Right forelimb (tissue), 1 donor: ENCODE results near the gene P2RX1.
"Not testable (repeated sequence)": the region's sequence is repeated elsewhere in the genome, so short reads cannot be mapped to it uniquely, and the experiment has no call there.

Experiments used
- DNase-seq: peaks from one replicate; pipeline ENCODE4 v3.0.0-alpha.2; 2018

P2RX1 gene

DNA sequence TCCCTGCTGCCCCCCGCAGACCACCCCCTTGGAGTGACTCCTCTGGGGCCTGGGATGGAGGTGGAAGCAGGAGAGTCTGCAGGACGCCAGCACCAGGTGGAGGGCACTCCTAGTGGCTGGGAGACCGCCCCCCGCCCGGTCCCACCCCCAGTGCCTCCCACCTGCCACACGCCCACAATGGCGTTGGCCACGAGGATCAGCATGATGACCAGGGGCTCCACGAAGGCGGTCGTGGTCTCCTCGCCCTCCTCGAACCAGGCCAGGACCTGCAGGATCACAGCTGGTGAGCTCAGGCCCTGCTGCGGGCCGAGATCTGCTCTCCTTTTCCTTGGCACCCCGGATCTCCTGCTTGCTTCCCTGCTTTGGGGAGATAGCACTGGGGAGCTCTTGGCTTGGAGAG, 35.2 kb upstream of the P2RX1 start:
- DNase-seq = no peak

- DNase-seq = no peak
Measured at GRCh38 chr17:3951003-3951402, 34.7 kb upstream of the P2RX1 start.

DNA sequence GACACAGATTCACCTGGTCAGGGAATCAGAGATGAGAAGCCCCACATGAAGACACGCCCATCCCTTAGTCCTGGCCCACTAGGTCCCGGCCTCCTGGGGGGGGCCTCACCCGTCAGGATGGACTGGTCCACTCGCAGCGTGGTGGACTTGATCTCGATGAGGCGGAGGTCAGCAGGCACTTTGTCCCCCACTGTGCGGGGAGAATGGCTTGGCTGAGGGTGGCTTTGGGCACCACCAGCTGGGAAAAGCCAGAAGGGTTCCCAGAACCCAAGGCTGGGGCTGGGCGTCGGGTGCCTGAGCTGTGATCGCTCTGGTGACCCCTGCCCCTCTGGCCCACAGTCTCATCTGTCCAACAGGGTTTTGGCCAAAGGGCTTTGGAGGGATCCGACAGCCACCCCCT, 34.3 kb upstream of the P2RX1 start:
- DNase-seq = no peak

DNA sequence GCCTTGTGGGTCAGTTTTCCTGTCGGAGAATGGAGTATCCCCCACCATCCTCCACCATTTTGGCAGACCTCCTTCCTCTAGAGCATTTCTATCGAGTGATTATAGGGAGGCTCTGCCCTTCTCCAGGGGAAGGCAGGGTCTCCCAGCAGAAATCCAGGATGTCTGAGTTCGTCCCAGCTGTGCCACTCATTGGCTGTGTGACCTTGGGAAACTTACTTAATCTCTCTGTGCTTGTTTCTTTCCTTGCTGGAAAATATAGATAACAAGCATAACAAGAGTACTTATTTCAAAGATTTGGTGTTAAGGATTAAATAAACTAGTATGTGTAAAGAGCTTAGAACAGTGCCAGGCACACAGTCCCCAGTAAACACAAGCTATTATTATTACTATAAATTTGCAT, 33.2 kb upstream of the P2RX1 start:
- no peak for DNase-seq

DNA sequence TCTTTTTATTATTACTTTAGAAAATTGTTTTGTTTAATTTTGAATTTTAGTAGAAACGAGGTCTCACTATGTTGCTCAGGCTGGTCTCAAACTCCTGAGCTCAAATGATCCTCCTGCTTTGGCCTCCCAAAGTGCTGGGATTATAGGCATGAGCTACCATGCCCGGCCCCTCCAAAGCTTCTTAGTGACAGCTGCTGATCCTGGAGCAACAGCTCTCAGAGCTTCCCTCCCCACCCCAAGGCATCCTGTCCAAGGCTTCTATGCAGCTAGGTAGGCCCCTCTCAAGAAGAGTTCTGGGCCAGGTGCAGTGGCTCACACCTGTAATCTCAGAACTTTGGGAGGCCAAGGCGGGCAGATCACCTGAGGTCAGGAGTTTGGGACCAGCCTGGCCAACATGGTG, 32.3 kb upstream of the P2RX1 start:
- DNase-seq = not testable (repeated sequence)

GRCh38 chr17:3947318-3947810, 31.1 kb upstream of the P2RX1 start:
- DNase-seq = no peak

GRCh38 chr17:3946711-3947235, 30.5 kb upstream of the P2RX1 start:
- DNase-seq = no peak

- DNase-seq = peak; percentile 86
Measured at GRCh38 chr17:3944485-3945388, 28.5 kb upstream of the P2RX1 start.

DNA sequence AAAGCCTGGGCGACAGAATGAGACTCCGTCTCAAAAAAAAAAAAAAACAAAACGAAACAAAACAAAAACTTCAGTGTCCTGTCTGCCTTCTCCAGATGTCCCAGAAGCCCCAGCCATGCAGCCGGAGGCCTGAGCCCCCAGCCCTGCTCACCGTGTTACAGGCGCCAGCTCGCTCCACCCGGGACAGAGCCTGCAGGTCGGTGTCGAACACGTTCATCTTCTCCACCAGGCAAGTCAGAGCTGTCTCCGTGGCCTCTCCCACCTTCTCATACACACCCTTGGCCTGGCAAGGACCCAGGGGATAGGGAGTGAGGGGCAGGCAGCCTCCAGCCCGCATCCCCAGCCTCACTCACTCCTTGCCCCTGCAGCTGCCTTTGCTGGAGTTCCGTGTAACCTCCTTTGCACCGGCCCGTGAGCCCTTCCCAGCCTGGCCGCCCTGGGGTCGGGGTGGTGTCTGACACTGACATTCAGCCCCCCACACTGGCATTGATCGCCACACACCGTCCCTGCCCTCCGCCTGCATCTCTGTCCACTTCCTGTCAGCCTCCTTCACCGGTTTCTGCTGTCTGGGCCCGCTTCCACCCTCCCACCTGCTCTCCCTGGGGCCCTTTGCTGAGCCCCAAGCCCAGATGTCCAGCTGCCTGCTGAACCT, 27.1 kb upstream of the P2RX1 start:
- DNase-seq = no peak

DNA sequence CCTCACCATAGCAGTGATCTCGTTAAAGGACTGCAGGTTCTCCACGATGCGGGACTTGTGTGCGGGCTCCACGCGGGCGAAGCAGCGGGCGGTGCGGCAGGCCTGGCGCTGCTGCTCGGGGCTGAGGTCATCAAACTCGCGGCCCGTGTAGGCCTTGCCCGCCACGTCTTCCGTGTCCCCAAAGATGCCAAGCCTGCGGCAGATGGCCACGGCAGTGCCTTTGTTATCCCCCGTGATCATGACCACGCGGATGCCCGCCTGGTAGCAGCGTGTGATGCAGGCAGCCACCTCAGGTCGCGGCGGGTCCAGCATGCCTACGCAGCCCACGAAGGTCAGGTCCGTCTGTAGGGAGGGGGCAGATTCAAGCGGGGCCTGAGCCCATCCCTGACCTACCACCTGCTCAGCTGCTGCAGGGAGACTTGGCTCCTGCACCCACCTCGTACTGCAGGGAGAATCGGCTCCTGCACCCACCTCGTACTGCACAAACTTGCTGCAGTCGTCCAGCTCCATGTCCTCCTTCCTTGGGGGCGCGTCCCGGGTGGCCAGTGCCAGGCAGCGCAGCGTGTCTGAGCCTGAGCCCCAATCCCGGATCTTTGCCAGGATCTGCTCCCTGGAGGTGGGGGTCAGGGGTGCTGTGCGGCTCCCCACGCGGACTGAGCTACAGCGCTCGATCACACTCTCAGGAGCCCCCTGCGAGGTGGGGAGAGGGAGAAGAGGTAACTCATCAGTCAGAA, 24.9 kb upstream of the P2RX1 start:
- DNase-seq = no peak

DNA sequence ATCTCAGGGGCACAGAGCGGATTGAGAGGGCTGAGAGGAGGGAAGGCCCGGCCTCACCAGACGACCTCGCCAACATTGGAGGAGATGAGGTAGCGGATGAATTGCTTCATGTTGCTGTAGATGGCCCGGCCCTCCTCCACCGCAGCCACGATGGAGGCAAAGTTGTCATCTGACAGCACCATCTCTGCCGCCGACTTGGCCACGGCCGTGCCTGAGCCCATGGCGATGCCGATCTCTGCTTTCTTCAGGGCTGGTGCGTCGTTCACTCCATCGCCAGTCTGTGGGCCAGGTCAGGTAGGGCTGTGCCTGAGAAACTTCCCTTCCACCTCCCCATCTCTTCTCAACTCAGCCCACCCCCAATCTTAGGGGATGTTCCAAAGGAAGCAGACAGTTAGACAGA, 21.1 kb upstream of the P2RX1 start:
- DNase-seq = no peak

DNA sequence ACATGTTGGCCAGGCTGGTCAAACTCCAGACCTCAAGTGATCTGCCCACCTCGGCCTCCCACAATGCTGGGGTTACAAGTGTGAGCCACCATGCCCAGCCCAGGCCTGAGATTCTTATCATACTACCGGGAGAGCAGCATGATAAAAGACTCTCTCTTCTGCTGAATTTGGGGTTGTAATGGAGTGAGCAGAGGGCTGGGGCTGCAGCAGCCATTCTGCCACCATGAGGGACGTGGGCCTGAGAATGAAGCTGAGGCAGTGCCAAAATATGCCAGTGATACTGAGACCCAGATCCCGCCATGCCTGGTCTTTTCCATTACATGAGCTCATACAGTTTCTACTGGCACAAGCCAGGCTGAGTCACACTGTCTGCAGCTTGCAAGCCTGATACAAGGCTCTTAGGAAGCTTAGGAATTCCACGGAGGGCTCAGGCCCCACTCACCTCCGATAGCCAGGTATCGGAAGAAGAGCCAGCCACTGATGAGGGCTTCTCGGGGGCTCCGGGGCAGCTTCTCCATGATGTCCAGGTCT, 19.6 kb upstream of the P2RX1 start:
- DNase-seq = no peak

DNA sequence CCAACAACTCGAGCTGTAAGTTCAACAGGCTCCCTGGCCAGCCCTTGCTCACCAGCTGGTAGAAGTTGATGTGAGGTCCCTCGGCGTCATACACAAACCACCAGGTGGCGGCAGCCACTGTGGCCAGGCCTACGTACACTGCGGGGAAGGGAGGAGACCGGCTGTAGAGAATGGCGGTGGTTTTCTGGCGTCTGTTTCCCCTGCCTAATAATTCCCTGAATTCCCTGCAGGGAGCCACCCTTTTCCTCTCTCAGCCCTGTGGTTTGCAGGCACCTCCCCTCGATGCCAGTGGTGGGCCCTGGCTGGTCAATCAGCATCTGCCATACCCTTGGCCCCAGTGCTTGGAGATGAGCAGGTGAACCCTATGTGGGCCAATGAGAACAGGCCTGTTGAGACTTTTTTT, 18.9 kb upstream of the P2RX1 start:
- DNase-seq = peak; percentile 79

DNA sequence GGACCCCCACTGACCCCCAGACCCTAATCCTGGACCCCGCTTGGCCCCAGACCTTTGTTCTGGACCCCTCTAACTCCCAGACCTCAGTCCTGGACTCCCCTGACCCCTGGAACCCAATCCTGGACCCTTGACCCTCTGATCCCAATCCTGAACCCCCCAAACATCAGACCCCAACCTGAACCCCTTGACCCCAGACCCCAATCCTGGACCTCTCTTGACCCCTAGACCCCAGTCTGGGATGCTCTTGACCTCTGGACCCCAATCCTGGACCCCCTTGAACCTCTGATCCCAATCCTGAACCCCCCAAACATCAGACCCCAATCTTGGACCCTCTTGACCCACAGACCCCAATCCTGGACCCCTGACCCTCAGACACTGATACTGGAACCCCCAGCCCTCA, 13.5 kb upstream of the P2RX1 start:
- no peak for DNase-seq

GRCh38 chr17:3929181-3929580, 12.9 kb upstream of the P2RX1 start:
- DNase-seq = no peak

- no peak for DNase-seq
Measured at GRCh38 chr17:3928406-3928805, 12.1 kb upstream of the P2RX1 start.

DNA sequence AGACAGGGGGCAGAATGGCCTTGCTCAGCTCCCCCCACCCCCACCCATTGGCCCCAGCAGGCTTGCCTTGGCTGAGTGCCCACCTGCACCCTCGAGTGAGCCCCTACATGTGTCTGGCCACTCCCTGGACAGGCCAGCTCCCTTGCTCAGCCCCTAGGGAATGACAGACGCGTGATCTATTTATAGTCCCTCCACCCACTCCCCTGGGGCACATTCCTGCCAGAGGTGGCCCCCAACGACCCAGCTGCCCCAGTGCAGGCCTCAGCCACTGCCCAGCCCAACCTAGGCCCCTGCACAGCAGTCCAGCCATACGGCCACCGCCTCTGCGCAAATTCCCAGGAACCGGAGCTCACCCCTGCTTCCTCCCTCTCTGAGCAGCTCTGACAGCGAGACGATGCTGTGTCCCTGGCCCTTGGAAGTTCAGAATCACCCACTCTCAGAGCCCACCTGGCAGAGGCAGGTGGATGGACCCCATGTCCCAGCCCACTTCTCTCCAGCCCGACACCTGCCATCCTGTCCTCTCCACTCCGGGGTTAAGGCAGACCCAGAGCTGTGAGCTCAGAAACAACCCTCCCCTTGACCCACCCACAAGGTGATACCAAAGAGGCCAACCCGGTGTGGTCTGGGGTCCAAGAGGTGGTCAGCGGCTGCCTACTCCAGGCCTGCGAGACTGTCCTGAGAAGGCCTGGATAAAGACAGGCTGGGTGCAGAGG, 11.5 kb upstream of the P2RX1 start:
- no peak for DNase-seq

- DNase-seq = no peak
Measured at GRCh38 chr17:3926860-3927627, 10.8 kb upstream of the P2RX1 start.

DNA sequence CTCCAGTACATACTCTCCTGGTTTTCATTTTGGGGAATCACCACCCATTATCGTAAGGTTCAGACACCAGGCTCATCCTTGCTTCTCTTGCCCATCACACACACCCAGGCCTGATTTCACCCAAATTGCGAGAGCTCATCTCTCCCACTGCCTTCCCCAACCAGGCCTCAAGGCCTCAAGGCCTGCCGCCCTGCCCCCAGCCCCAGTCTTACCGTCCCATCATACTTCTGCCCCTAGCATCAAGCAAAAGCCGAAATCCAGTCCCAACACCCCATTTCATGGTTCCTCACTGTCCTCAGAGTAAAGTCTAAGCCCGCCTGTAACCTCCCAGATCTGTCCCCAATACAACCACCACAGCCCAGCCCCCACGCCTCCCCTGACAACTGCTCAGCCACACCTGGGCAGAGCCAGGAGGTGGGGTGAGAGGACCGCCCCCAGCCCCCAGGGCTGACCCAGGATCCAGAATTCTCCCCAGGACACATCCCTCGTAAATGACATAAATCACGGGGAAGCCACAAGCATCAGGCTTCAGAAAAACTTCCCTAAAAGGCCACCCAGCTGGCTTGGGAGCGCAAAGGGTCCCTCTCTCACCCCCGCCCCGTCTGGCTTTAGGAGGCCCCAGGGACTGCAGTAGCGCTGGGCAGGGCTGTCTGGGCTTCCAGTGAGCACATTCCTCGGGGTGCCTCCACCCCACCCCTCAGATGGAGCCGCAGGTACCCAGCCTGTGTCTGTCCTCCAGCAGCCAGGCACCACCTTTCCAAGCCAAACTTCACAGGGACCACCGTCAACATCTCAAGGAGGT, 9.6 kb upstream of the P2RX1 start:
- no peak for DNase-seq

DNA sequence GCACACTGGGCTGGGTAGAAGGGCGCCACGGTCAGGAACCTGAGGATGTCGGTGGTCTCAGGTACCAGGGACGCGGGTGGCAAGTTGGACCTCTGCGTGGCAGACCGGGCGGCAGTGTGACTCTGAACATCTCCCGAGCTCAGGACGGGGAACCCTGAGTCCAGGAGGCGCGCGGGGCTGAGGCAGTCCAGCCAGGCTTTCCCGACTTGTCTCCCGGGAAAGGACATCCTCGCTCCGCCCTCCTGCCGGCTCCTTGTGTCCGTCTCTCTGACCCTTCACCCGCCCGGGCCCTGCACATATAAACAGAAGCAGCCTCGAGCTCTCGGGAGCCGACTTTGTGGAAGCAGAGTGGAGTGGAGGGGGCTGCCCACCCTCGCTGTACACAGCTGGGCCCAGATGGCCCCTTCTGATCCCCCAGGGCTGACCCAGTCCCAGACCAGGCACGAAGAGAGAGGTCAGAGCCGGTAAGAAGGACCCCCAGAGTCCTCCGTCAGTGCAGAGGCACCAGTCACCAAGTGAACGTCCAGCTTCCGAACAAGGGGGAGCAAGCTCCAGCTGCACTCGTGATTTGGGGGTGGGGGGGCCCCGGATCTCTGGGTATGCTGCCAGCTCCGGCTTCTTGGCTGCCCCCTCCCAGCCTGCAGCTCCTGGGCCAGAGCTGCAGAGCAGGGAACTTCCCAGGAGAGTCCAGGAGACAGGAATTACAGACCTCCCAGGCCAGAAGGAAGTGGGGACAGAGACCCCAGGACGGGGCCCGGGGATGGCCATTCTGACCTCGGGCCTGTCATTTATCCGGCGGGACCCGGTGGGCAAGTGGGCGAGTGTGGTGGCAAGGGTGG, 8.5 kb upstream of the P2RX1 start:
- DNase-seq = no peak
